Trophoblast cell (in vitro differentiated cells and primary cell): Measurements from ENCODE around the gene OPA1.

Source experiments
- DNase-seq, 2 donors: peaks; one replicate each; pipeline ENCODE4 v3.0.0-alpha.2; 2016
- H2AFZ ChIP-seq: 2 replicates; pipeline ENCODE4 v1.6.1; 2013; ENCODE audit warnings: low read length, moderate library complexity, mild to moderate bottlenecking; ENCODE audit not compliant: insufficient read depth, poor library complexity
- H2AK5ac ChIP-seq: 2 replicates; pipeline ENCODE4 v1.6.1; 2013; ENCODE audit warnings: mild to moderate bottlenecking, low read length
- H2BK120ac ChIP-seq: 2 replicates; pipeline ENCODE4 v1.6.1; 2013; ENCODE audit warnings: low read length, mild to moderate bottlenecking, moderate library complexity; ENCODE audit not compliant: insufficient read depth, poor library complexity
- H2BK12ac ChIP-seq: 2 replicates; pipeline ENCODE4 v1.6.1; 2013; ENCODE audit warnings: mild to moderate bottlenecking, low read length, moderate library complexity
- H2BK5ac ChIP-seq: 2 replicates; pipeline ENCODE4 v1.6.1; 2013; ENCODE audit warnings: low read length, low read depth, moderate library complexity, mild to moderate bottlenecking; ENCODE audit not compliant: poor library complexity
- H3K14ac ChIP-seq: 2 replicates; pipeline ENCODE4 v1.6.1; 2013; ENCODE audit warnings: mild to moderate bottlenecking, low read length
- H3K18ac ChIP-seq: 2 replicates; pipeline ENCODE4 v1.6.1; 2013; ENCODE audit warnings: mild to moderate bottlenecking, low read length
- H3K23ac ChIP-seq: 2 replicates; pipeline ENCODE4 v1.6.1; 2013; ENCODE audit warnings: low read length
- H3K27ac ChIP-seq: 2 replicates; pipeline ENCODE4 v1.5.1; 2013; ENCODE audit warnings: low read depth, mild to moderate bottlenecking, inconsistent platforms, low read length, moderate library complexity
- H3K27me3 ChIP-seq: 2 replicates; pipeline ENCODE4 v1.6.1; 2013; ENCODE audit warnings: inconsistent platforms, mild to moderate bottlenecking, low read length, moderate library complexity; ENCODE audit not compliant: insufficient read depth
- H3K36me3 ChIP-seq, 2 experiments: 1 replicate in 1 of 2; 2 replicates in 1 of 2; pipeline ENCODE4 v1.6.1; 2013; ENCODE audit warnings: low read length in 2 of 2, mild to moderate bottlenecking in 2 of 2, moderate library complexity in 1 of 2; ENCODE audit not compliant: insufficient read depth in 2 of 2, control insufficient read depth in 1 of 2
- H3K4ac ChIP-seq: 2 replicates; pipeline ENCODE4 v1.6.1; 2013; ENCODE audit warnings: low read depth, mild to moderate bottlenecking, low read length, moderate library complexity
- H3K4me1 ChIP-seq, 2 experiments: 1 replicate in 1 of 2; 2 replicates in 1 of 2; pipeline ENCODE4 v1.6.1; 2013; ENCODE audit warnings: low read length in 2 of 2, mild to moderate bottlenecking in 2 of 2, moderate library complexity in 1 of 2; ENCODE audit not compliant: insufficient read depth in 2 of 2, control insufficient read depth in 1 of 2
- H3K4me2 ChIP-seq: 2 replicates; pipeline ENCODE4 v1.6.1; 2013; ENCODE audit warnings: inconsistent platforms, mild to moderate bottlenecking, low read length, moderate library complexity
- H3K4me3 ChIP-seq: 2 replicates; pipeline ENCODE4 v1.5.1; 2013; ENCODE audit warnings: mild to moderate bottlenecking, low read depth, low read length, inconsistent platforms
- H3K79me1 ChIP-seq: one replicate; pipeline ENCODE4 v1.6.1; 2013; ENCODE audit warnings: low read length
- H3K79me2 ChIP-seq: 2 replicates; pipeline ENCODE4 v1.6.1; 2013; ENCODE audit warnings: low read length, mild to moderate bottlenecking; ENCODE audit not compliant: control insufficient read depth, insufficient read depth, poor library complexity
- H3K9ac ChIP-seq: 2 replicates; pipeline ENCODE4 v1.6.1; 2013; ENCODE audit warnings: mild to moderate bottlenecking, low read length
- H3K9me3 ChIP-seq: 2 replicates; pipeline ENCODE4 v1.6.1; 2013; ENCODE audit warnings: low read depth, mild to moderate bottlenecking, control low read depth, inconsistent platforms, low read length; ENCODE audit not compliant: insufficient read depth
- H4K12ac ChIP-seq: 2 replicates; pipeline ENCODE4 v1.6.1; 2013; ENCODE audit warnings: low read depth, mild to moderate bottlenecking, low read length, moderate library complexity
- H4K8ac ChIP-seq: 2 replicates; pipeline ENCODE4 v1.6.1; 2013; ENCODE audit warnings: low read depth, mild to moderate bottlenecking, low read length, moderate library complexity
- H4K91ac ChIP-seq: one replicate; pipeline ENCODE4 v1.6.1; 2013; ENCODE audit warnings: low read depth, mild to moderate bottlenecking, low read length, moderate library complexity
- WGBS: extraction: QIAGEN DNeasy Blood & Tissue Kit; methylation state at CpG from one replicate; pipeline ENCODE4 v1.1.7; 2013; ENCODE audit warnings: missing lambda C conversion rate; ENCODE audit not compliant: insufficient read length, insufficient coverage; ENCODE audit errors: extremely low coverage; 5-methylcytosine and 5-hydroxymethylcytosine counted together

OPA1 gene

DNA sequence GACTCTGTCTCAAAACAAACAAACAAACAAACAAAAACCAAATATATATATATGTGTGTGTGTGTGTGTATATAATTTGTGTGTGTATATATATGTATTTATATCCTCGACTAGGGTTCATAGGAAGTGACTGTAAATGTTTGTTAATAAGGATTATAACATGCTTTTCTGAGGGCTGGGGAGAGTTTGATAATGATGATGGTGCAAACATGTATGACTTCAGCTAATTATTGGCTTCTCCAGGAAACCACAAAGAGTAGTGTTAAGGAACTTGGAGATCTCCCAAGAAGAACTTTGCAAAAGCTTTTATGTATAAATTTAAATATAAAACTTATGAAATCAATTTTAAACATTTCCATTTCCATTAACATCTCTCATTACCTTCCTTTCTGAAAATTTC is 3.9 kb upstream of the OPA1 start:
- no peak overlapping the region for H3K4me2 ChIP-seq
- no peak overlapping the region for H3K23ac ChIP-seq
- no peak overlapping the region for H2BK12ac ChIP-seq
- no peak overlapping the region for H3K9ac ChIP-seq
- WGBS = no CpG with 5 or more reads among the region's 1 CpG
- H2AK5ac ChIP-seq = no peak overlapping the region
- H3K27ac ChIP-seq = no peak overlapping the region
- peaks cover 6% of the 10 kb centered on the region for H3K79me1 ChIP-seq
- H3K36me3 ChIP-seq = no peaks in the 10 kb centered on the region
- H2AFZ ChIP-seq = no peak overlapping the region
- H3K4me3 ChIP-seq = no peak overlapping the region
- no peak for DNase-seq
- H3K79me2 ChIP-seq = peaks cover 6% of the 10 kb centered on the region
- H2BK120ac ChIP-seq = no peak overlapping the region
- no peak overlapping the region for H3K18ac ChIP-seq
- no peak overlapping the region for H2BK5ac ChIP-seq
- H3K4me1 ChIP-seq = no peaks in the 10 kb centered on the region
- H3K27me3 ChIP-seq = no peaks in the 10 kb centered on the region
- H4K91ac ChIP-seq = no peak overlapping the region
- H4K8ac ChIP-seq = no peak overlapping the region
- H3K4ac ChIP-seq = no peak overlapping the region
- no peak overlapping the region for H4K12ac ChIP-seq
- no peak overlapping the region for H3K14ac ChIP-seq
- no peaks in the 10 kb centered on the region for H3K9me3 ChIP-seq

DNA sequence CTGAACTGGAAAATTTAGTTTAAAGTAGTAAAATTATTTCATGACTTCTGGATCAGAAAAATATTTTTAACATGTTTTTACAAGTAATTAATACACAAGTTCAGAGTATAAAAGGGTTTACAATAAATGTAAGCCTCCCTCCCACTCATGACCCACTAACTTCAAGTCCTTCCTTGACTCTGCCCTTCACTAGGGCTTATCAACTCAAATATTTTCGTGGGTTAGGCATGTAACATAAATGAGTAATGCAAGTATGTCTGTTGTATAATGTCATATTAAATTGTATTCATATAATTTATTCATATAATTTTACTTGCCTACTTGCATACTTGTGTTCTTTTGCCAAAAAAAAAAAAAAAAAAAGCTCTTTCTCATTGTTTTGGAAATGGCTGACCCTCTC is 3.4 kb upstream of the OPA1 start:
- DNase-seq = no peak
- no peak overlapping the region for H3K27ac ChIP-seq
- H3K79me2 ChIP-seq = peaks cover 7% of the 10 kb centered on the region
- H3K4ac ChIP-seq = no peak overlapping the region
- no peaks in the 10 kb centered on the region for H3K9me3 ChIP-seq
- H2AFZ ChIP-seq = no peak overlapping the region
- WGBS = no CpG with 5 or more reads among the region's 1 CpG
- no peak overlapping the region for H2AK5ac ChIP-seq
- H3K27me3 ChIP-seq = no peaks in the 10 kb centered on the region
- H3K14ac ChIP-seq = no peak overlapping the region
- H2BK12ac ChIP-seq = no peak overlapping the region
- H3K36me3 ChIP-seq = no peaks in the 10 kb centered on the region
- no peak overlapping the region for H3K9ac ChIP-seq
- no peak overlapping the region for H2BK120ac ChIP-seq
- no peak overlapping the region for H3K4me3 ChIP-seq
- no peak overlapping the region for H2BK5ac ChIP-seq
- no peak overlapping the region for H4K8ac ChIP-seq
- H3K23ac ChIP-seq = no peak overlapping the region
- no peak overlapping the region for H4K12ac ChIP-seq
- H3K4me1 ChIP-seq = peaks cover 0 to 3% of the 10 kb centered on the region in 2 experiments
- H3K79me1 ChIP-seq = peaks cover 6% of the 10 kb centered on the region
- no peak overlapping the region for H4K91ac ChIP-seq
- no peak overlapping the region for H3K18ac ChIP-seq
- H3K4me2 ChIP-seq = no peak overlapping the region

DNA sequence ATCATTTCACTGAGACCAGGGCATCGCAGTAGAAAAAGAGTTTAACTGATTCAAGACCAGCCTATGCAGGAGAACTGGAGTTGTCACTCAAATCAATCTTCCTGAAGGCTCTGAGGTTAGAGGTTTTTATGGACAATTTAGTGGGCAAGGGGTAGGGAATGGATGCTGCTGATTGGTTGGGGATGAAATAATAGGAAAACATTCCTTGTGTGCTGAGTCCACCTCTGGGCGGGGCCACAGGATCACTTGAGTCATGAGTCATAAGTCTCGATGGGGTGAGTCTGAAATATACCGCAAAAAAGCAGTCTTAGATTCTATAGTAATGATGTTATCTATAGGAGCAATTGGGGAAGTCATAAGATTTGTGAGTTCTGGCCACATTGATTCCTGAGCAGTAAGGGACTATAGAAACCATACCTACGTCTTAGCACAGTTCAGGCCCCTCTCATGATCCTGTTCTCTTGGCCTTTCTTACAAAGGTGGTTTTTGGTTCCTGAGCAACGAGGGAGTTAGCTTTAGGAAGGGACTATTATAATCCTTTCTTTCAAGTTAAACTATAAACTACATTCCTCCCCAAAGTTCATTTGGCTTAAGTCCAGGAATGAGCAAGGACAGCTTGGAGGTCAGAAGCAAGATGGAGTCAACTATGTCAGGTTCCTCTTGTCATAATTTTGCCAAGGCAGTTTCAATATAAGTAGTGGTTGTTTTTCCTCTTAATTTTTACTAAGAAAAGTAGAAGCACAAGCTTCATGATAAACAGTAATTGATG is 2.7 kb upstream of the OPA1 start:
- Histone ChIP-seq H3K79me2 (peaks cover 7% of the 10 kb centered on the region), H3K9ac (no peak overlapping the region), H3K27me3 (no peaks in the 10 kb centered on the region), H3K9me3 (no peaks in the 10 kb centered on the region), H3K4me2 (no peak overlapping the region), H2AFZ (no peak overlapping the region), H4K12ac (no peak overlapping the region), H2BK12ac (no peak overlapping the region), H3K14ac (no peak overlapping the region), H3K4ac (no peak overlapping the region), H3K23ac (no peak overlapping the region), H3K27ac (no peak overlapping the region), H4K91ac (no peak overlapping the region), H2BK120ac (no peak overlapping the region), H3K18ac (no peak overlapping the region), H2BK5ac (no peak overlapping the region), H4K8ac (no peak overlapping the region), H3K36me3 (no peaks in the 10 kb centered on the region), H3K4me3 (no peak overlapping the region), H2AK5ac (no peak overlapping the region), H3K79me1 (peaks cover 6% of the 10 kb centered on the region), H3K4me1 (peaks cover 0 to 3% of the 10 kb centered on the region in 2 experiments)
- WGBS = no CpG with 5 or more reads among the region's 6 CpGs
- DNase-seq = no peak

DNA sequence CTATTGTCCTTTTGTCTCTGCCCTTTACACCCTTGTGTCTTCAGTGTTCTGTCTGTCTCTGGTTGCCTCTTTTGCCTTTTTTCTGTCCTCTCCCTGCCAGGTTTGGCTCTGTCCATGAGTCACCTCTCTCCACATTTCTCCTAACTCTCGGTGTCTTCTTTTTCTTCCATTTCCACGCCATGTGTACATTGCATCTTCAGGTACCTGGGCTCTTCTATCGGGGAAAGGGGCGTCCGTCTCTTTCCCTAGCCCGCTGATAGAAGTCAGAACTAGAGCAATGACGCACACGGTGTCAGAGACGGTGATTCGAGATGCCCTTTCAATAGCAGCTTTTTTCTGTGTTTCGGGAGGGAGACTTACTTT is 641 bp downstream of the OPA1 start:
- peak overlapping the region; percentile 72 for H3K9ac ChIP-seq
- peak overlapping the region; percentile 71 for H3K4me2 ChIP-seq
- H3K4ac ChIP-seq = peak overlapping the region; percentile 71
- no CpG with 5 or more reads among the region's 11 CpGs for WGBS
- peak overlapping the region; percentile 90 for H4K8ac ChIP-seq
- no peak overlapping the region for H2AK5ac ChIP-seq
- peaks cover 0 to 3% of the 10 kb centered on the region in 2 experiments for H3K4me1 ChIP-seq
- H3K14ac ChIP-seq = peak overlapping the region; percentile 82
- no peak overlapping the region for H2AFZ ChIP-seq
- no peak overlapping the region for H3K27ac ChIP-seq
- no peaks in the 10 kb centered on the region for H3K27me3 ChIP-seq
- peaks cover 7% of the 10 kb centered on the region for H3K79me2 ChIP-seq
- DNase-seq = peak; percentile 40 to 49
- H3K18ac ChIP-seq = no peak overlapping the region
- H4K91ac ChIP-seq = no peak overlapping the region
- H2BK120ac ChIP-seq = no peak overlapping the region
- no peaks in the 10 kb centered on the region for H3K9me3 ChIP-seq
- no peaks in the 10 kb centered on the region for H3K36me3 ChIP-seq
- peak overlapping the region; percentile 84 for H3K4me3 ChIP-seq
- no peak overlapping the region for H2BK5ac ChIP-seq
- H2BK12ac ChIP-seq = no peak overlapping the region
- H3K79me1 ChIP-seq = peaks cover 6% of the 10 kb centered on the region
- H3K23ac ChIP-seq = no peak overlapping the region
- no peak overlapping the region for H4K12ac ChIP-seq
